B cell (primary cell): ENCODE data around the gene FUCA1. TPM values are rescaled to one million over a fixed set of nuclear protein-coding genes. Genes with fewer than 3 reads are reported as not detected.

Experiments
- ATAC-seq: fragments of 200-7000 bp; cut with Tn5 transposase; one replicate; pipeline ENCODE4 v1.10.0; 2021; ENCODE audit warnings: low read depth, mild to moderate bottlenecking, moderate number of reproducible peaks, moderate library complexity
- CTCF ChIA-PET: fragments of 350-600 bp; sonication (Branson Sonifier 250); formaldehyde crosslinking; loops from one replicate; lab custom pipeline; 2021; ENCODE audit warnings: antibody characterized with exemption, inconsistent platforms; lab: Charles Lee
- POLR2A ChIA-PET: fragments of 350-600 bp; sonication (Branson Sonifier 250); formaldehyde crosslinking; loops from one replicate; lab custom pipeline; 2021; ENCODE audit warnings: antibody characterized with exemption; lab: Charles Lee
- DNase-seq: peaks from one replicate; pipeline ENCODE4 v3.0.0; 2013
- H2AFZ ChIP-seq: 2 replicates; pipeline ENCODE4 v1.6.1; 2012; ENCODE audit warnings: mild to moderate bottlenecking, low read depth, low read length; ENCODE audit not compliant: insufficient read depth, poor library complexity, severe bottlenecking
- H3K27ac ChIP-seq, 2 donors: 1 replicate in 1 of 2; 2 replicates in 1 of 2; pipeline ENCODE4 v1.5.1; 2012 to 2013; ENCODE audit warnings: low read length in 2 of 2, mild to moderate bottlenecking in 2 of 2, moderate library complexity in 1 of 2
- H3K27me3 ChIP-seq, 4 experiments: fragments of 200-600 bp in 1 of 4; sonication (generic) in 1 of 4; replicated peaks in 1 of 4; 1 replicate in 2 of 4; 2 replicates in 2 of 4; pipeline versions ENCODE4 v1.6.1 to v1.7.0; 2013 to 2016; ENCODE audit warnings: low read length in 3 of 4, mild to moderate bottlenecking in 2 of 4, mixed read lengths in 1 of 4, moderate library complexity in 1 of 4; ENCODE audit not compliant: insufficient read depth in 4 of 4, control insufficient read depth in 3 of 4; ENCODE audit errors: control extremely low read depth in 1 of 4
- H3K36me3 ChIP-seq, 2 experiments: replicated peaks in 1 of 2; 1 replicate in 1 of 2; 2 replicates in 1 of 2; pipeline versions ENCODE4 v1.6.1 to v1.7.1; 2013; ENCODE audit warnings: low read length in 1 of 2; ENCODE audit not compliant: insufficient read depth in 2 of 2, control insufficient read depth in 1 of 2; ENCODE audit errors: control extremely low read depth in 1 of 2, extremely low read depth in 1 of 2
- H3K4me1 ChIP-seq, 2 donors: fragments of 200-600 bp in 1 of 2; sonication (generic) in 1 of 2; 1 replicate in 1 of 2; 2 replicates in 1 of 2; pipeline versions ENCODE4 v1.5.1 to v1.6.1; 2013 to 2017; ENCODE audit warnings: low read length in 2 of 2; ENCODE audit not compliant: control insufficient read depth in 2 of 2, insufficient read depth in 2 of 2
- H3K4me2 ChIP-seq: replicated peaks from 2 replicates; pipeline ENCODE3; 2012; ENCODE audit warnings: mild to moderate bottlenecking, low read depth, low read length; ENCODE audit not compliant: poor library complexity, severe bottlenecking
- H3K4me3 ChIP-seq, 5 experiments: fragments of 200-600 bp in 1 of 5; sonication (generic) in 1 of 5; 1 replicate in 3 of 5; 2 replicates in 2 of 5; pipeline versions ENCODE4 v1.5.1 to v1.7.0; 2011 to 2016; ENCODE audit warnings: low read length in 4 of 5, mild to moderate bottlenecking in 4 of 5, low read depth in 2 of 5, control low read depth in 1 of 5, moderate library complexity in 1 of 5; ENCODE audit not compliant: insufficient read depth in 1 of 5; ENCODE audit errors: control extremely low read depth in 1 of 5, extremely low read depth in 1 of 5
- H3K79me2 ChIP-seq: fragments of 200-600 bp; sonication (generic); one replicate; pipeline ENCODE4 v1.6.0; 2016; ENCODE audit warnings: low read length; ENCODE audit not compliant: control insufficient read depth, insufficient read depth
- H3K9ac ChIP-seq: fragments of 200-600 bp; sonication (generic); 2 replicates; pipeline ENCODE4 v1.6.1; 2017; ENCODE audit warnings: mild to moderate bottlenecking, low read length, moderate library complexity
- H3K9me3 ChIP-seq, 3 donors: one replicate each; pipeline versions ENCODE4 v1.6.1 to v1.7.1; 2013; ENCODE audit warnings: low read length in 2 of 3; ENCODE audit not compliant: control insufficient read depth in 2 of 3, insufficient read depth in 1 of 3; ENCODE audit errors: control extremely low read depth in 1 of 3
- H4K20me1 ChIP-seq: 2 replicates; pipeline ENCODE4 v1.6.0; 2012; ENCODE audit warnings: mild to moderate bottlenecking, low read length; ENCODE audit not compliant: insufficient read depth, control insufficient read depth, poor library complexity, severe bottlenecking
- H3K27ac Mint-ChIP-seq: one replicate; pipeline ENCODE4 v1.8.0; 2021; ENCODE audit warnings: mixed read lengths
- H3K27me3 Mint-ChIP-seq: one replicate; pipeline ENCODE4 v1.8.0; 2021; ENCODE audit warnings: mixed read lengths
- H3K4me1 Mint-ChIP-seq: one replicate; pipeline ENCODE4 v1.8.0; 2021; ENCODE audit warnings: mixed read lengths
- H3K4me3 Mint-ChIP-seq: one replicate; pipeline ENCODE4 v1.8.0; 2021; ENCODE audit warnings: mixed read lengths
- H3K9me3 Mint-ChIP-seq: one replicate; pipeline ENCODE4 v1.8.0; 2022; ENCODE audit warnings: mixed read lengths; ENCODE audit not compliant: insufficient read depth
- CTCF ChIP-seq: fragments of 200-600 bp; IDR thresholded peaks from one replicate; pipeline ENCODE4 v1.8.0; 2022; ENCODE audit warnings: antibody characterized with exemption, mild to moderate bottlenecking
- EZH2 ChIP-seq: IDR thresholded peaks from 2 replicates; pipeline ENCODE4 v1.6.1; 2012; ENCODE audit warnings: borderline replicate concordance, low read depth, mild to moderate bottlenecking, moderate library complexity, low read length; ENCODE audit not compliant: insufficient read depth, poor library complexity, severe bottlenecking
- WGBS: methylation state at CpG from one replicate; pipeline ENCODE4 v1.1.5; 2013; ENCODE audit warnings: missing lambda C conversion rate; ENCODE audit not compliant: insufficient coverage; 5-methylcytosine and 5-hydroxymethylcytosine counted together
- intact Hi-C: fragments of 100-400 bp; cut with micrococcal nuclease; formaldehyde crosslinking; loops from one replicate; pipeline ENCODE4 v1.10.0; 2022
- polyA plus RNA-seq: library from polyadenylated mRNA; depleted of rRNA; stranded (reverse); fragments of >200 nt; gene quantifications from 2 replicates; pipeline ENCODE4 v1.2.3, GENCODE V29; 2012
- total RNA-seq, 2 donors: library from RNA; stranded (reverse); fragments of 120-200 nt in 1 of 2; gene quantifications; 1 replicate in 1 of 2; 2 replicates in 1 of 2; pipeline versions ENCODE4 v1.2.3 to v1.2.4, GENCODE V29; 2013 to 2022

The FUCA1 gene
- total and polyA plus RNA-seq, 2 donors (not counting 1 experiment from before 2014, with no cell fraction given): 8.0 to 19.3 TPM

DNA sequence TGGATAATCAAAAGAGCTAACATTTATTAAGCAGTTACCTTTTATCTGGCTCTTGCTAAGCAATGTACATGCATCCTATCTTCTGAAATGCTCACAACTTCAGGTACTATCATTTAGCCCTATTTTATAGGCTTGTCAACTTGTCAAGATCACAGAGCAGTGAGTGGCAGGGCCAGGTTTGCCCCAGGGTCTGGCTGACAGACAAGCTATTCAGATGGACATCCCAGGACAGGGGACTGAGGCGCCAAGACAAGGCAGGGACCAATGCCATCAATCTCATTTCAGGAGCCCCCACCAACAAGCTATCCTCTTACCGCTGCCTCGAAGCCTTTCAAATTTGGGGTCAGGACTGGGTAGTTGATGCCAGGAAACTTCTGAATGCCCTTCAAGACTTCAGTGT, 51.7 kb downstream of the FUCA1 start:
- Mint-ChIP-seq H3K9me3 (no peaks in the 10 kb centered on the region), H3K27me3 (no peaks in the 10 kb centered on the region), H3K4me3 (no peak overlapping the region), H3K4me1 (peaks cover 7% of the 10 kb centered on the region), H3K27ac (no peak overlapping the region)
- ATAC-seq: no peak
- POLR2A ChIA-PET: no interaction called here
- Histone ChIP-seq H2AFZ (no peak overlapping the region), H3K4me1 (peaks cover 0 to under 1% of the 10 kb centered on the region in 2 donors), H3K36me3 (peaks cover 17 to 46% of the 10 kb centered on the region in 2 experiments), H3K4me2 (no peak overlapping the region), H3K9me3 (no peaks in the 10 kb centered on the region), H3K27me3 (no peaks in the 10 kb centered on the region), H4K20me1 (no peaks in the 10 kb centered on the region), H3K27ac (no peak overlapping the region), H3K79me2 (no peaks in the 10 kb centered on the region), H3K9ac (no peak overlapping the region), H3K4me3 (no peak overlapping the region)
- CTCF ChIA-PET: interaction anchor here (0.7 to 4.4 kb wide), 5 partner anchors 9 to 100 kb away, joined by 3 to 20 read pairs (median 4); partner anchors contain the start of gene HMGCL
- 100% methylated on average over 3 of the region's 3 CpGs for WGBS
- TF ChIP-seq CTCF: no peak
- no peak for TF ChIP-seq EZH2
- no peak for DNase-seq
- intact Hi-C loops: no loop called here

GRCh38 chr1:23814016-23814415, 54.1 kb downstream of the FUCA1 start:
- H3K9me3 Mint-ChIP-seq: no peaks in the 10 kb centered on the region
- Histone ChIP-seq H3K4me2 (no peak overlapping the region), H3K27me3 (no peaks in the 10 kb centered on the region), H3K79me2 (no peaks in the 10 kb centered on the region), H3K4me1 (peaks cover 18 to 21% of the 10 kb centered on the region in 2 donors), H3K36me3 (peaks cover 17 to 43% of the 10 kb centered on the region in 2 experiments), H3K4me3 (no peak overlapping the region), H3K9me3 (no peaks in the 10 kb centered on the region), H2AFZ (no peak overlapping the region), H3K9ac (no peak overlapping the region), H4K20me1 (no peaks in the 10 kb centered on the region), H3K27ac (no peak overlapping the region)
- WGBS: 80% methylated on average over 1 of the region's 4 CpGs
- ChIA-PET POLR2A (no interaction called here), CTCF (interaction anchor here (1.0 to 6.8 kb wide), 4 partner anchors 43 to 103 kb away, joined by 3 to 199 read pairs (median 8); no protein-coding TSS in a partner anchor)
- H3K4me3 Mint-ChIP-seq: no peak overlapping the region
- DNase-seq (no peak), ATAC-seq (no peak)
- peaks cover 26% of the 10 kb centered on the region for H3K4me1 Mint-ChIP-seq
- TF ChIP-seq CTCF: no peak
- no peak for TF ChIP-seq EZH2
- H3K27ac Mint-ChIP-seq: no peak overlapping the region
- H3K27me3 Mint-ChIP-seq: no peaks in the 10 kb centered on the region
- intact Hi-C loops: loop anchor here (5.0 kb wide), 1 partner anchor 37 kb away; the partner anchor contains the start of gene PITHD1
